Thoracic aorta (tissue), 2 donors: Measurements from ENCODE around the gene FMNL1. TPM values are rescaled to one million over a fixed set of nuclear protein-coding genes. Genes with fewer than 3 reads are reported as not detected.

Experiments used
- ATAC-seq: fragments of 150-250 bp; one replicate; pipeline ENCODE4 v1.8.0; 2017; ENCODE audit warnings: low read depth; ENCODE audit not compliant: insufficient number of reproducible peaks, low FRiP score
- DNase-seq: peaks from one replicate; pipeline ENCODE4 v3.0.0-alpha.2; 2020; ENCODE audit warnings: low spot score
- H3K27ac ChIP-seq, 2 donors: fragments of 200-600 bp; sonication (generic); 1 replicate in 1 of 2; 2 replicates in 1 of 2; pipeline ENCODE4 v1.5.1; 2016; ENCODE audit warnings: mild to moderate bottlenecking in 2 of 2, moderate library complexity in 2 of 2
- H3K27me3 ChIP-seq: fragments of 200-600 bp; sonication (generic); replicated peaks from 2 replicates; pipeline ENCODE4 v1.6.0; 2016; ENCODE audit warnings: mild to moderate bottlenecking; ENCODE audit not compliant: insufficient read depth
- H3K36me3 ChIP-seq: fragments of 200-600 bp; sonication (generic); one replicate; pipeline ENCODE4 v1.5.1; 2016
- H3K4me1 ChIP-seq, 2 donors: fragments of 200-600 bp; sonication (generic); 1 replicate in 1 of 2; 2 replicates in 1 of 2; pipeline versions ENCODE4 v1.5.1 to v1.6.0; 2016; ENCODE audit warnings: low read depth in 2 of 2, mild to moderate bottlenecking in 1 of 2; ENCODE audit not compliant: control insufficient read depth in 1 of 2
- H3K4me3 ChIP-seq: fragments of 200-600 bp; sonication (generic); 2 replicates; pipeline ENCODE4 v1.5.1; 2016; ENCODE audit warnings: mild to moderate bottlenecking
- H3K9me3 ChIP-seq: fragments of 200-600 bp; sonication (generic); 2 replicates; pipeline ENCODE4 v1.5.1; 2016
- total RNA-seq, 2 donors: library from RNA; depleted of rRNA; stranded (reverse); fragments of >200 nt; gene quantifications; one replicate each; pipeline versions ENCODE4 v1.1.0 to v1.2.3, GENCODE V29; 2016
- TF ChIP-seq, protein P1 (sequence below): fragments of 200-600 bp; sonication (generic); IDR thresholded peaks from one replicate; pipeline ENCODE4 v1.5.1; 2019; ENCODE audit warnings: antibody characterized with exemption

The FMNL1 gene
- total RNA-seq, 2 donors from 2014 or later = 31.4 to 37.2 TPM

DNA sequence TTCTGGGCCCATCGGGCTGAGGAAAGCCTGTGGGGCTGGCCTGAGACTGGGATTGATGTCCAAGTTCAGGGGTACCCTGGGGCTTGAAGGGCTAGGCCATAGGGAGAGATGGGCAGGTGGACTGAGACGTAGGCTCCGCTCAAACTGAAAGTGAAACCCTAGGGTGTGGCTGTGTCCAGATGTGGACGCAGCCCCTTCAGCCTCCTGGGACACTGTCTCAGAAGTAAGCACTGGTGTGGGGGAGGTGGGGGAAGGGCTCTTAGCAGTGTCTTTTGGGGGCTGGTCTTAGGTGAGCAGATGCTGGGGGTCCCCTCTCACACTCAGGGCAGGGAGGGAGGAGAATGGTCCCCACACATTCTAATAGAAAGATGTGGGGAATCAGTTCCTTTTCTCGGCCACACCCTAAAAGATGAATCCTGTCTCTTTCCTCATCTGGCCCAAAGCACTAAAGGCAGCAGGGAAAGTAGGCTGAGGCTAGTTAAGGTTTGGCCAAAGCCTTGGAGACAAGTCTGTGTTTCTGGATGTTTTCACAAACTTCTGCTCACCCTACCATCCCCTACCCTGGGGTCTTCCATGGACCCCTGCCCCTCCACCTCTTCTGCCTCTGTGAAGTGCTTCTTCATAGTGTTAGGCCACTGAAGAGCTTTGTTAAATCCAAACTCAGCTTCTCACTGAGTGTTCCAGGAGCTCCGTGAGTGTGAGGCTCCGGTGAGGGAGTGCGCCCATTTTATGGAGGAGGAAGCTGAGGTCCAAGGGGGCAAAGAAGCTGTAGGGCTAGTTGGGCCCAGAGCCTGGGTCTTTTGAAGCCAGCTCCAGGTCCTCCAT is 5.6 kb downstream of the FMNL1 start:
- ATAC-seq = no peak
- H3K27ac ChIP-seq = peak overlapping the region in 1 of 2 donors; percentile 53

DNA sequence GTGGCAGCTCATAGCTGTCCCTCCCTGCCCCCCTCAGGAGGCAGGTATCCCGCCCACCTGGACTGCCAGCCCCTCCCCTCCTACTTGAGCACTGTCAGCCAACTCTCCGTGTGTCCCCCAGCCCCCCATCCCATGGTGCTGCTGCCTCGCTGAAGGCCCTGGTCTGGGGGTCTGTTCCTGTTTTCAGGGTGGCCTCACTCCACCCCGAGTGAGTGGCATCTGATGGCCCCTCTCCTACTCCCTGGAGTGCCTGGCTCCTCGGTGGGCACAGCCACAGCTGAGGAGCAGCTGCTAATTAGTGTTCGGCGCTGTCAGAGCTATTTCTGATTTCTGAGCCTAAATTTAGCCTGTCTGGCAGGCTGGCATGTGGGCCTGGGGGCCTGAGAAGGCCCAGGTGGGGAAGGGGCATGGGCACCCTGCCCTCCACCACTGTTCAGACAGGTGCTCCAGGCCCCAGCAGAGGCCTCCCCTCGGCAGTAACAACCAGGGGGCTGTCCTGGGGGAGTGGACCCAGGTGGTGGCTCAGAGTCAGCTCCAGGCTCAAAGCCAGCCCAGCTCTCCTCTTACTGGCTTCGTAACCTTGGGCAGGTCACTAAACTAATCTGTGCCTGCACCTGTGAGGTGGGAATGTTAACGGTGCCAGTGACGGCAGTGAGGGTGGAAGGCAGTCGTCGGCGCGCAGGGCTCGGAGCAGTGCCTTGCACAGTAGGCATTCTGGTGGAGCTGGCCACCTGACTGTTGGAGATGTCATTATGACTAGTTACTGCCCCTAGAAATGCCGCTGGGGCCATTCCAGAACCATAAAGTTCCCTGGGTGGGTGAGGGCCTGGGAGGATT is 6.5 kb downstream of the FMNL1 start:
- ATAC-seq = no peak
- TF ChIP-seq, protein P1, sequence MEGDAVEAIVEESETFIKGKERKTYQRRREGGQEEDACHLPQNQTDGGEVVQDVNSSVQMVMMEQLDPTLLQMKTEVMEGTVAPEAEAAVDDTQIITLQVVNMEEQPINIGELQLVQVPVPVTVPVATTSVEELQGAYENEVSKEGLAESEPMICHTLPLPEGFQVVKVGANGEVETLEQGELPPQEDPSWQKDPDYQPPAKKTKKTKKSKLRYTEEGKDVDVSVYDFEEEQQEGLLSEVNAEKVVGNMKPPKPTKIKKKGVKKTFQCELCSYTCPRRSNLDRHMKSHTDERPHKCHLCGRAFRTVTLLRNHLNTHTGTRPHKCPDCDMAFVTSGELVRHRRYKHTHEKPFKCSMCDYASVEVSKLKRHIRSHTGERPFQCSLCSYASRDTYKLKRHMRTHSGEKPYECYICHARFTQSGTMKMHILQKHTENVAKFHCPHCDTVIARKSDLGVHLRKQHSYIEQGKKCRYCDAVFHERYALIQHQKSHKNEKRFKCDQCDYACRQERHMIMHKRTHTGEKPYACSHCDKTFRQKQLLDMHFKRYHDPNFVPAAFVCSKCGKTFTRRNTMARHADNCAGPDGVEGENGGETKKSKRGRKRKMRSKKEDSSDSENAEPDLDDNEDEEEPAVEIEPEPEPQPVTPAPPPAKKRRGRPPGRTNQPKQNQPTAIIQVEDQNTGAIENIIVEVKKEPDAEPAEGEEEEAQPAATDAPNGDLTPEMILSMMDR = no peak
- no peak for DNase-seq
- no peaks in the 10 kb centered on the region for H3K9me3 ChIP-seq
- H3K27me3 ChIP-seq = no peaks in the 10 kb centered on the region
- peaks cover 0 to 5% of the 10 kb centered on the region in 2 donors for H3K4me1 ChIP-seq
- H3K4me3 ChIP-seq = peak overlapping the region; percentile 33
- H3K27ac ChIP-seq = peak overlapping the region in 1 of 2 donors; percentile 53
- no peaks in the 10 kb centered on the region for H3K36me3 ChIP-seq

More for the DNA sequence above, 5.6 kb downstream of the FMNL1 start:
- H3K27me3 ChIP-seq = no peaks in the 10 kb centered on the region
- H3K4me1 ChIP-seq = peaks cover 0 to 7% of the 10 kb centered on the region in 2 donors
- DNase-seq = no peak
- peak overlapping the region; percentile 70 for H3K4me3 ChIP-seq
- H3K9me3 ChIP-seq = no peaks in the 10 kb centered on the region
- H3K36me3 ChIP-seq = no peaks in the 10 kb centered on the region
- TF ChIP-seq, protein P1 = no peak

DNA sequence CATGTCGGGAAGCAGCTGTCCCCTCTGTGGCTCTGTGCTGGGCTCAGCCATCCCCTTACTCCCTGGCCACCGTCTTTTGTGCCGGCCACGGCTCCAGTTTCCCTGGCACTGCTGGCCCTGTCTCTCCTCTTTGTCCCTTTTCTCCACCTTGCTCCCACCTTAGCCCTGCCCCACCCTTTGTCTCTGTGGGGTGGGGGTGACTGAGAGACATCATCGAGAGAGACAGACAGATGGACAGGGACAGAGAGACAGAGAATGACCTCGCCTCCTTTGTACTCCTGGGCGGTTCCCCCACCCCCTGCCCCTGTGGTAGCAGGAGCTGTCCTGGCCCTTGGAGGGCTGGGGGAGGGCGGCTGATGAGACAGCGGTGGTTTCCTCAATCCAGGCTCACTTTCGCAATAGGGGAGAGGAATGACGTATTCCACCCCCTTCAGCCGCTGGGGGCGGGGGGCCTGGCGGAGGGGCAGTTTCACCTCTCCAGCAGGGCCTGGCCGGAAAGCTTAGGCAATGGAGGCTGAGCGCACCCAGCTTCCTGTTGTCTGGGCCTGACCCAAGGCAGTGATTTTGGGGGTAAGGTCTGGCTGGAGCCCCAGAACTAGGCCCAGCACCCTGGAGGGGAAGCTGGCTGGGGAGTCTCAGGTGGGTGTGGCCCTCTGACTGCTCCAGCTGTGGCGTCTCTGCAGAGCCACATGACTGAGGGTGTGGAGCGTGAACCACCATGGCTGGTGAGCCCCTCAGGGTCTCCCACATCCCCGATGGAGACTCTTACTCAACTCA is 7.3 kb downstream of the FMNL1 start:
- no peaks in the 10 kb centered on the region for H3K36me3 ChIP-seq
- H3K4me3 ChIP-seq = peak overlapping the region; percentile 33
- H3K27ac ChIP-seq = peak overlapping the region in 1 of 2 donors; percentile 53
- peak; percentile 8 for ATAC-seq
- peak; percentile 20 for DNase-seq
- peaks cover 0 to 5% of the 10 kb centered on the region in 2 donors for H3K4me1 ChIP-seq
- no peaks in the 10 kb centered on the region for H3K27me3 ChIP-seq
- TF ChIP-seq, protein P1 = no peak
- H3K9me3 ChIP-seq = no peaks in the 10 kb centered on the region

DNA sequence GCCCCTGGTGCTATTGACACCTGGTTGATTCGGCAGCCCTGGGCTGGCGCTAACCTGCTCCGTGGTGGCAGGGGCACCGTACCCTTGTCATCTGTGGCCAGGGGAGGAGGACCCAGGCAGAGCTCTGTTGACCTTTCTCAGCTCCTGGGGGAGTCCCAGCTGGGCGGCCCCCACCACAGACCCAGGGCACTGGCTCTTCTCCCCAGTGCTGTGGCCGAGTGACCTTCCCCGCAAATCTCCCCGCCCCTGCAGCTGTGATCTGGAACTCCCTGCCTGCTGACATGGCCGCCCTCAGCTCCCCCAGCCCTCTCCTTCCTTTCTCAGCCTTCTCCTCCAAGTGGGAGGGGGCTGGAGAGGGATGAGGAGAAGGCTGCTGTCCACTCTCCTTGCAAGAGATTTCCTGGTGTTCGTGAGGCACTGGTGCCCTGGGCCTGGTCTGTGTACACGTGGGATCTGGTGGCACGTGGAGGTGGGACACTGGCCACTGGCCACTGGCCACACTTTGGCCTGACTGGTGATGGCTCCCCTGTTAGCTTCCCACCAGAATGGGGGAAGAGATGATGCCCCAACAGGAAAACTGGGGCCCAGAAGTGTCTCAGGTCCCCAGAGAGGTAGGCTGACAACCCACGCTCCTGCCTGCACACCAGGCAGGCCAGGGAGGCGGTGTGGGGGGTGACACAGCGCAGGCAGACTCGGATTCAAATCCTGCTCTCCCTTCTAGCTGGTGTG is 8.2 kb downstream of the FMNL1 start:
- H3K4me3 ChIP-seq = no peak overlapping the region
- H3K27me3 ChIP-seq = no peaks in the 10 kb centered on the region
- ATAC-seq (no peak), DNase-seq (no peak)
- H3K4me1 ChIP-seq = peaks cover 0 to 5% of the 10 kb centered on the region in 2 donors
- TF ChIP-seq, protein P1 = no peak
- H3K9me3 ChIP-seq = no peaks in the 10 kb centered on the region
- no peaks in the 10 kb centered on the region for H3K36me3 ChIP-seq
- H3K27ac ChIP-seq = peak overlapping the region in 1 of 2 donors; percentile 53
